ENCODE measurements around the gene RGPD8. TPM values are rescaled to one million over a fixed set of nuclear protein-coding genes. Genes with fewer than 3 reads are reported as not detected.

The RGPD8 gene
- total RNA-seq: 3.7 and 5.9 TPM in 2 replicates

GRCh38 chr2:112433480-112433879, at the start of gene RGPD8:
Gene RGPD8, minus strand, starts transcription at chr2:112433645. Its CDS starts 192 bp downstream, at chr2:112433453.

GRCh38 chr2:112481528-112482233, 48.2 kb upstream of the RGPD8 start, which contains the start of gene TTL:
Gene TTL, plus strand, starts transcription at chr2:112482156. Its CDS starts 189 bp downstream, at chr2:112482345.

Small RNAs within 50 kb of the gene (small RNA-seq; reads per million reads assigned to genes)
- not detected for gene AC115115.1

Other genes with a start within 250 kb of the RGPD8 start
- gene ZC3H8, start 178.6 kb downstream of the RGPD8 start, total RNA-seq: 9.4 and 12.5 TPM in 2 replicates
- gene ZC3H6, start 158.0 kb downstream of the RGPD8 start, total RNA-seq: 2.7 and 4.0 TPM in 2 replicates
- gene TTL, start 48.5 kb upstream of the RGPD8 start, total RNA-seq: 48.1 and 80.0 TPM in 2 replicates
- gene POLR1B, start 108.8 kb upstream of the RGPD8 start, total RNA-seq: 25.4 and 33.2 TPM in 2 replicates
- 8.4 and 8.8 TPM in 2 replicates for gene CHCHD5, start 151.0 kb upstream of the RGPD8 start, total RNA-seq
- 92.6 and 160 TPM in 2 replicates for gene SLC20A1, start 212.3 kb upstream of the RGPD8 start, total RNA-seq

Data from subcutaneous preadipocyte (primary cell).